OCI-LY3 (cell line): ENCODE measurements around the gene S100A5.
"Not testable (repeated sequence)": the region's sequence is repeated elsewhere in the genome, so short reads cannot be mapped to it uniquely, and the experiment has no call there.

Experiments used
- H2AFZ ChIP-seq: fragments of 200-600, 300-600 bp; shearing (Covaris generic); 2 replicates; pipeline ENCODE4 v1.6.0; 2014; ENCODE audit warnings: antibody characterized with exemption, low read depth, low read length
- H3K27ac ChIP-seq: fragments of 200-600, 300-600 bp; sonication (generic); 2 replicates; pipeline ENCODE4 v1.5.1; 2014; ENCODE audit warnings: mild to moderate bottlenecking, low read length, moderate library complexity, mixed read lengths
- H3K27me3 ChIP-seq: fragments of 200-600, 300-600 bp; sonication (generic); 2 replicates; pipeline ENCODE4 v1.6.1; 2014; ENCODE audit warnings: low read depth, low read length, mixed read lengths
- H3K36me3 ChIP-seq: fragments of 200-600, 300-600 bp; sonication (generic); replicated peaks from 2 replicates; pipeline ENCODE3; 2014; ENCODE audit warnings: low read depth, low read length, mixed read lengths
- H3K4me1 ChIP-seq: fragments of 300-600, 200-600 bp; sonication (generic); 2 replicates; pipeline ENCODE4 v1.6.1; 2014; ENCODE audit warnings: low read length, mixed read lengths
- H3K4me2 ChIP-seq: fragments of 200-600, 300-600 bp; sonication (generic); 2 replicates; pipeline ENCODE4 v1.6.1; 2014; ENCODE audit warnings: low read length, mixed read lengths
- H3K4me3 ChIP-seq: fragments of 300-600, 200-600 bp; sonication (generic); 2 replicates; pipeline ENCODE4 v1.5.1; 2014; ENCODE audit warnings: antibody characterized with exemption, mild to moderate bottlenecking, low read length, moderate library complexity
- H3K79me2 ChIP-seq: fragments of 300-600, 200-600 bp; shearing (Covaris generic); 2 replicates; pipeline ENCODE4 v1.6.1; 2014; ENCODE audit warnings: mild to moderate bottlenecking, low read length, mixed read lengths
- H3K9ac ChIP-seq: fragments of 300-600, 200-600 bp; shearing (Covaris generic); 2 replicates; pipeline ENCODE4 v1.6.0; 2014; ENCODE audit warnings: mild to moderate bottlenecking, low read length, moderate library complexity
- H3K9me3 ChIP-seq: fragments of 200-600, 300-600 bp; shearing (Covaris generic); 2 replicates; pipeline ENCODE4 v1.6.1; 2014; ENCODE audit warnings: low read length, mixed read lengths; ENCODE audit not compliant: insufficient read depth
- H4K20me1 ChIP-seq: fragments of 200-600, 300-600 bp; sonication (generic); 2 replicates; pipeline ENCODE4 v1.6.1; 2016; ENCODE audit warnings: low read length, mixed read lengths; ENCODE audit not compliant: insufficient read depth
- CTCF ChIP-seq: fragments of 200-600, 300-600 bp; sonication (generic); IDR thresholded peaks from 2 replicates; pipeline ENCODE4 v1.5.1; 2014; ENCODE audit warnings: antibody characterized with exemption, low read length, low read depth
- EZH2phosphoT487 ChIP-seq: fragments of 200-600 bp; shearing (Covaris generic); IDR thresholded peaks from 2 replicates; pipeline ENCODE4 v1.6.1; 2018; ENCODE audit warnings: antibody characterized with exemption, mixed run types, low read depth

S100A5 gene

GRCh38 chr1:153540394-153541361 lies at the start of gene S100A5:
Gene S100A5 (minus strand): TSS chr1:153540934. CDS start chr1:153540191, 743 bp downstream.
- peaks cover 14% of the 10 kb centered on the region for H3K36me3 ChIP-seq
- H3K27me3 ChIP-seq = no peaks in the 10 kb centered on the region
- H3K4me1 ChIP-seq = peaks cover 36% of the 10 kb centered on the region
- no peak within 1 kb of the TSS; the same call in 1 of the 2 replicates for H3K9ac ChIP-seq
- H3K27ac ChIP-seq = no peak within 1 kb of the TSS
- peak within 1 kb of the TSS; percentile 55; the same call in 1 of the 2 replicates for H2AFZ ChIP-seq
- H3K79me2 ChIP-seq = 0 out of 2 replicates have a peak, but pooled peaks cover 2% of the 10 kb centered on the region
- H3K4me3 ChIP-seq = 0 out of 2 replicates have a peak within 1 kb of the TSS, but pooled peaks have one; percentile 14
- H3K4me2 ChIP-seq = peak within 1 kb of the TSS; percentile 59
- no peaks in the 10 kb centered on the region for H4K20me1 ChIP-seq
- H3K9me3 ChIP-seq = no peaks in the 10 kb centered on the region
- TF ChIP-seq EZH2phosphoT487 (no peak), CTCF (no peak)

GRCh38 chr1:153588482-153588881 lies 47.7 kb upstream of the S100A5 start:
- Histone ChIP-seq H2AFZ (peak overlapping the region; percentile 74), H3K79me2 (no peaks in the 10 kb centered on the region), H3K4me3 (0 out of 2 replicates have a peak overlapping the region, but pooled peaks have one; percentile 34), H3K36me3 (no peaks in the 10 kb centered on the region), H3K27ac (no peak overlapping the region), H3K4me1 (peaks cover 43% of the 10 kb centered on the region), H4K20me1 (no peaks in the 10 kb centered on the region), H3K4me2 (peak overlapping the region; percentile 53), H3K9ac (peak overlapping the region; percentile 40), H3K27me3 (no peaks in the 10 kb centered on the region), H3K9me3 (no peaks in the 10 kb centered on the region)
- no peak for TF ChIP-seq CTCF
- no peak for TF ChIP-seq EZH2phosphoT487

- not testable (repeated sequence) for H4K20me1 ChIP-seq, H3K27me3 ChIP-seq, H3K79me2 ChIP-seq, H3K36me3 ChIP-seq, H3K27ac ChIP-seq, H3K9me3 ChIP-seq
- H3K4me3 ChIP-seq = peak overlapping the region; percentile 34
- H3K4me1 ChIP-seq = peaks cover 43% of the 10 kb centered on the region
- H3K9ac ChIP-seq = peak overlapping the region; percentile 40
- peak overlapping the region; percentile 74 for H2AFZ ChIP-seq
- peak overlapping the region; percentile 53 for H3K4me2 ChIP-seq
Observed at GRCh38 chr1:153588033-153588432, 47.3 kb upstream of the S100A5 start.

- peak overlapping the region; percentile 40; the same call in 1 of the 2 replicates for H3K9ac ChIP-seq
- no peak overlapping the region for H3K27ac ChIP-seq
- TF ChIP-seq CTCF (no peak), EZH2phosphoT487 (no peak)
- H3K4me3 ChIP-seq = no peak overlapping the region
- H3K36me3 ChIP-seq = no peaks in the 10 kb centered on the region
- H3K79me2 ChIP-seq = no peaks in the 10 kb centered on the region
- H2AFZ ChIP-seq = peak overlapping the region; percentile 74; the same call in 1 of the 2 replicates
- no peaks in the 10 kb centered on the region for H3K27me3 ChIP-seq
- peaks cover 36% of the 10 kb centered on the region for H3K4me1 ChIP-seq
- H3K9me3 ChIP-seq = no peaks in the 10 kb centered on the region
- H4K20me1 ChIP-seq = no peaks in the 10 kb centered on the region
- H3K4me2 ChIP-seq = peak overlapping the region; percentile 53
Observed at GRCh38 chr1:153587314-153587713, 46.6 kb upstream of the S100A5 start.
